HFF-Myc (cell line): Measurements from ENCODE around the gene COL16A1.

Experiments used
- DNase-seq: peaks from one replicate; pipeline ENCODE4 v3.0.0-alpha.2; 2011; ENCODE audit warnings: low read depth; ENCODE audit errors: extremely low read depth
- H3K4me3 ChIP-seq: replicated peaks from 2 replicates; pipeline ENCODE4 v1.5.1; 2011; ENCODE audit warnings: low read depth, mild to moderate bottlenecking, control low read depth, low read length
- TF ChIP-seq, protein P1 (sequence below): IDR thresholded peaks from 2 replicates; pipeline ENCODE4 v1.5.1; 2012; ENCODE audit warnings: mild to moderate bottlenecking, low read depth, low read length, control low read depth; ENCODE audit errors: missing control alignments

COL16A1 gene

DNA sequence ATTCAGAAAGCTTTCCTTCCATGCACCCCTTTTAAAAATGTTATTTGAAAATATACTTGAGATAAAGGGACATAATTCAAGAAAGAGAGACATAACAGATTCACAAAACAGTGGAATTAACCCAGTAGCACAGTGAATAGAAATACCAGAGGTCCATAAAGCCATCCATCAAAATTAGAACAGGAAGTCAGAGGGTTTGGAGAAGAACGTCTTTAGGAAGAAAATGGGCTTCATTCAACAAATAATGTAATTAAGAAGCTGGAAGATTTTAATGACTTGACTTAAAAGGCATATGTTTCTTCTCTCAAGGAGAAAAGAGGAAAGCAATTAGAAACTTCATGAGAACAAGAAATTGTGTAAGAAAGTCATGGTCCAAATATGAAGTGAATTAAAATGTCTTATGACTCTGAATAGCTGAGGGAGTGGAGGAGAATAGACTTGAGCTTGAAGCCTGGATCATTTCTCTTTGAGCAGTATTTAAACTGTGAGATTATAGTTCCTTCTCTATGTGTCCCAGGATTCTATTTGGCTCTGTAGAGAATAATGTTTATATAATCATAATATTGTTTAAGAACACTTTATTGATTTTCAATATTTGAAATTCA lies 94.2 kb downstream of the COL16A1 start:
- no peak overlapping the region for H3K4me3 ChIP-seq
- no peak for DNase-seq
- TF ChIP-seq, protein P1, sequence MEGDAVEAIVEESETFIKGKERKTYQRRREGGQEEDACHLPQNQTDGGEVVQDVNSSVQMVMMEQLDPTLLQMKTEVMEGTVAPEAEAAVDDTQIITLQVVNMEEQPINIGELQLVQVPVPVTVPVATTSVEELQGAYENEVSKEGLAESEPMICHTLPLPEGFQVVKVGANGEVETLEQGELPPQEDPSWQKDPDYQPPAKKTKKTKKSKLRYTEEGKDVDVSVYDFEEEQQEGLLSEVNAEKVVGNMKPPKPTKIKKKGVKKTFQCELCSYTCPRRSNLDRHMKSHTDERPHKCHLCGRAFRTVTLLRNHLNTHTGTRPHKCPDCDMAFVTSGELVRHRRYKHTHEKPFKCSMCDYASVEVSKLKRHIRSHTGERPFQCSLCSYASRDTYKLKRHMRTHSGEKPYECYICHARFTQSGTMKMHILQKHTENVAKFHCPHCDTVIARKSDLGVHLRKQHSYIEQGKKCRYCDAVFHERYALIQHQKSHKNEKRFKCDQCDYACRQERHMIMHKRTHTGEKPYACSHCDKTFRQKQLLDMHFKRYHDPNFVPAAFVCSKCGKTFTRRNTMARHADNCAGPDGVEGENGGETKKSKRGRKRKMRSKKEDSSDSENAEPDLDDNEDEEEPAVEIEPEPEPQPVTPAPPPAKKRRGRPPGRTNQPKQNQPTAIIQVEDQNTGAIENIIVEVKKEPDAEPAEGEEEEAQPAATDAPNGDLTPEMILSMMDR, result no peak

DNA sequence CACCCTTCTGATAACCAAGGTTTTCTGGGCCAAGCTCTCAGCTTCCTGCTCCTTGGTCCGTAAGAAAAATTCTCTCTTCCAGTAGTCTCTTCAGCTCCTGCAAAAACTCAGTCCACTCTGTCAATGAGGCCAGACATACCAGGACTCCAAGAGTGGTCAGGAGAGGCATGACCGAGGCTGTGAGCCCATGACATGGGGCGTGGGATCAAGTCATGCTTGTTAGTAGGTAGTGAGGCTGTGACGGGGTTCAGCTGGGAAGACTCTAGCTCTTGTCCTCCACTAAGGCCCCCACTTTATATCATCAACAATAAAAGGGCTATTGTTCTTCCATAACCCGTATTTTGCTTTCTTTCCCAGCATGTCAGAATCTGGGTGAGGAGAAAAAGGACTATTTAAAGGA lies 96.5 kb downstream of the COL16A1 start:
- DNase-seq, result no peak
- TF ChIP-seq, protein P1, result no peak
- no peak overlapping the region for H3K4me3 ChIP-seq

DNA sequence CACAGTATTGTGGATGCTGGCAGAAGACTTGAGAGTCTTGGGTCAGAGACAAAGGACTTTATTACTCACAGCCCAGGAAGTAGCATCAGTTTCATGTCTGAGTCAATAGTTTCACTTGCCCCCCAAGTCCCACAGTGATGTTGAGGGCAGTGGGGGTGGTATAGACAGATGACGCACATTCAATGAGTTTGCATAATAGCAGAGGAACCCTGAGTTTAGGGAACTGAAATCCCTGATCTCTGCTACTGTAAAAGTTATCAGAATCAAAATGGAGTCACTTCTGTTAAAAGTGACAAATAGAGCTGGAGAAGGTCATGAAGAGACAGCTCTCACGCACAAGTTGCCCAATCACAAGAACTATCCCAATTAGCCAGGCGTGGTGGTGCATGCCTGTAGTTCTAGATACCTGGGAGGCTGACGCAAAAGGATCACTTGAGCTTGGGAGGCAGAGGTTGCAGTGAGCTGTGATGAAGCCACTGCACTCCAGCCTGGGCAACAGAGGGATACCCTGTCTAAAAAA lies 97.8 kb downstream of the COL16A1 start:
- TF ChIP-seq, protein P1, result no peak
- no peak overlapping the region for H3K4me3 ChIP-seq
- no peak for DNase-seq
